Spinal cord (tissue), 10 donors: ENCODE measurements around the gene SOX12. TPM values are rescaled to one million over a fixed set of nuclear protein-coding genes. Genes with fewer than 3 reads are reported as not detected.
"Not testable (repeated sequence)": the region's sequence is repeated elsewhere in the genome, so short reads cannot be mapped to it uniquely, and the experiment has no call there.

Source experiments
- DNase-seq, 6 donors: peaks; one replicate each; pipeline versions ENCODE4 v3.0.0 to v3.0.0-alpha.2; 2013 to 2015; ENCODE audit warnings: low spot score in 6 of 6, low read depth in 4 of 6
- H3K27ac ChIP-seq: one replicate; pipeline ENCODE4 v1.5.1; 2013; ENCODE audit warnings: low read depth, low read length, control low read depth
- H3K27me3 ChIP-seq: one replicate; pipeline ENCODE4 v1.6.1; 2013; ENCODE audit warnings: low read length; ENCODE audit not compliant: control insufficient read depth, insufficient read depth
- H3K36me3 ChIP-seq: one replicate; pipeline ENCODE4 v1.6.1; 2013; ENCODE audit warnings: low read length; ENCODE audit not compliant: control insufficient read depth, insufficient read depth
- H3K4me1 ChIP-seq: one replicate; pipeline ENCODE4 v1.6.1; 2013; ENCODE audit warnings: low read length; ENCODE audit not compliant: control insufficient read depth, insufficient read depth
- H3K4me3 ChIP-seq: one replicate; pipeline ENCODE4 v1.5.1; 2013; ENCODE audit warnings: low read depth, low read length, control low read depth
- H3K9me3 ChIP-seq: one replicate; pipeline ENCODE4 v1.6.1; 2013; ENCODE audit warnings: low read length; ENCODE audit not compliant: control insufficient read depth, insufficient read depth
- WGBS: methylation state at CpG from one replicate; pipeline ENCODE4 v1.1.5; 2013; ENCODE audit warnings: missing lambda C conversion rate; ENCODE audit not compliant: insufficient coverage; 5-methylcytosine and 5-hydroxymethylcytosine counted together
- polyA plus RNA-seq, 2 donors: library from polyadenylated mRNA; unstranded; fragments of 120-200 nt; gene quantifications; one replicate each; pipeline ENCODE4 v1.2.1, GENCODE V29; 2013; ENCODE audit not compliant: insufficient read length in 2 of 2
- total RNA-seq, 2 donors: library from RNA; depleted of rRNA in 1 of 2; stranded (reverse); fragments of 120-200 nt in 1 of 2; fragments of >200 nt in 1 of 2; gene quantifications; one replicate each; pipeline versions ENCODE4 v1.2.3 to v1.2.4, GENCODE V29; 2013 to 2014
- donor health status: healthy.

SOX12 gene
- total and polyA plus RNA-seq, 4 donors, result 4.3 to 59.9 (median 35.3) TPM

DNA sequence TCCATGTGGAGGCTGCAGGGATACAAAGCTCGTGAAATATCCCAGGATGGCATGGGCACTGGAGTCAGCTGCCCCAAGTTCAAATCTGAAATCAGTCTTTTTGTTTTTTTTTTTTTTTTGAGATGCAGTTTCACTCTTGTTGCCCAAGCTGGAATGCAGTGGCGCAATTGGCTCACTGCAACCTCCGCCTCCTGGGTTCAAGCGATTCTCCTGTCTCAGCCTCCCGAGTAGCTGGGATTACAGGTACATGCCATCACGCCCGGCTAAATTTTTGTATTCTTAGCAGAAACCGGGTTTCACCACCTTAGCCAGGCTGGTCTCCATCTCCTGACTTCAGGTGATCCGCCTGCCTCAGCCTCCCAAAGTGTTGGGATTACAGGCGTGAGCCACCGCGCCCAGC, 52.2 kb downstream of the SOX12 start:
- H3K36me3 ChIP-seq, DNase-seq, H3K27ac ChIP-seq, H3K4me3 ChIP-seq, H3K27me3 ChIP-seq, H3K9me3 ChIP-seq: not testable (repeated sequence)
- WGBS, result 85% methylated on average over 9 of the region's 12 CpGs
- H3K4me1 ChIP-seq, result peaks cover 17% of the 10 kb centered on the region

DNA sequence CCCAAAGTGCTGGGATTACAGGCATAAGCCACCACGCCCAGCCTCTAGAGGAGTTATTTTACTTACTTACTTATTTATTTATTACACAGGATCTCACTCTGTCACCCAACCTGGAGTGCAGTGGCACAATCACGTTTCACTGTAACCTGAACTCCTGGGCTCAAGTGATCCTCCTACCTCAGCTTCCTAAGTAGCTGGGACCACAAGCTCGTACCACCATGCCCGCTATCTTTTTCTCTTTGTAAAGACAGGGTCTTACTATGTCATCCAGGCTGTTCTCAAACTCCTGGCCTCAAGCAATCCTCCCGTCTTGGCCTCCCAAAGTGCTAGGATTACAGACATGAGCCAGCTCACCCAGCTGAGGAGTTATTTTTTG, 53.6 kb downstream of the SOX12 start:
- WGBS, result 73% methylated on average over 3 of the region's 5 CpGs
- Histone ChIP-seq H3K4me3 (no peak overlapping the region), H3K9me3 (no peaks in the 10 kb centered on the region), H3K36me3 (no peaks in the 10 kb centered on the region), H3K27ac (no peak overlapping the region), H3K4me1 (peaks cover 17% of the 10 kb centered on the region), H3K27me3 (no peaks in the 10 kb centered on the region)
- DNase-seq, result no peak

Other genes starting within 250 kb of the SOX12 start
- gene DEFB125, start 237.9 kb upstream of the SOX12 start, total RNA-seq, result not detected
- not detected for gene DEFB125, start 237.9 kb upstream of the SOX12 start, polyA plus RNA-seq
- not detected for gene DEFB126, start 183.0 kb upstream of the SOX12 start, total RNA-seq
- gene DEFB126, start 183.0 kb upstream of the SOX12 start, polyA plus RNA-seq, result not detected
- not detected for gene DEFB127, start 168.1 kb upstream of the SOX12 start, total RNA-seq
- not detected for gene DEFB127, start 168.1 kb upstream of the SOX12 start, polyA plus RNA-seq
- not detected for gene DEFB128, start 135.8 kb upstream of the SOX12 start, total RNA-seq
- not detected for gene DEFB128, start 135.8 kb upstream of the SOX12 start, polyA plus RNA-seq
- gene DEFB129, start 98.3 kb upstream of the SOX12 start, total RNA-seq, result not detected
- gene DEFB129, start 98.3 kb upstream of the SOX12 start, polyA plus RNA-seq, result not detected
- not detected for gene DEFB132, start 67.8 kb upstream of the SOX12 start, total RNA-seq
- gene DEFB132, start 67.8 kb upstream of the SOX12 start, polyA plus RNA-seq, result not detected
- 1 to 10 TPM; 6.8 to 8.9 TPM for gene C20orf96, start 34.8 kb upstream of the SOX12 start, total RNA-seq
- gene C20orf96, start 34.8 kb upstream of the SOX12 start, polyA plus RNA-seq, result 10 to 100 TPM; 26.9 to 29.3 TPM
- gene ZCCHC3, start 28.0 kb upstream of the SOX12 start, total RNA-seq, result 10 to 100 TPM; 18.8 to 26.1 TPM
- gene ZCCHC3, start 28.0 kb upstream of the SOX12 start, polyA plus RNA-seq, result 10 to 100 TPM; 25.2 to 26.6 TPM
- gene NRSN2, start 21.6 kb downstream of the SOX12 start, total RNA-seq, result 10 to 100 TPM; 32.3 to 35.4 TPM
- gene NRSN2, start 21.6 kb downstream of the SOX12 start, polyA plus RNA-seq, result 100 to 1,000 TPM; 148 to 150 TPM
- 1 to 10 TPM; 5.5 to 6.7 TPM for gene TRIB3, start 55.2 kb downstream of the SOX12 start, total RNA-seq
- 10 to 100 TPM; 11.9 to 12.0 TPM for gene TRIB3, start 55.2 kb downstream of the SOX12 start, polyA plus RNA-seq
- gene RBCK1, start 82.7 kb downstream of the SOX12 start, total RNA-seq, result 10 to 100 TPM; 22.5 to 50.4 TPM
- 100 to 1,000 TPM in 1 of 2 donors, 10 to 100 TPM in 1; 75.8 to 106 TPM for gene RBCK1, start 82.7 kb downstream of the SOX12 start, polyA plus RNA-seq
- gene TBC1D20, start 137.0 kb downstream of the SOX12 start, total RNA-seq, result 10 to 100 TPM; 24.0 to 29.4 TPM
- gene TBC1D20, start 137.0 kb downstream of the SOX12 start, polyA plus RNA-seq, result 10 to 100 TPM; 32.6 to 37.6 TPM
- 100 to 1,000 TPM; 161 to 164 TPM for gene CSNK2A1, start 218.2 kb downstream of the SOX12 start, total RNA-seq
- gene CSNK2A1, start 218.2 kb downstream of the SOX12 start, polyA plus RNA-seq, result 100 to 1,000 TPM; 121 to 130 TPM